HepG2 (cell line): Measurements from ENCODE around the gene VDAC1. TPM values are rescaled to one million over a fixed set of nuclear protein-coding genes. Genes with fewer than 3 reads are reported as not detected.

Source experiments
- ATAC-seq: fragments of 200-7000 bp; cut with Tn5 transposase; 3 replicates; pipeline ENCODE4 v1.9.1; 2020; ENCODE audit warnings: mild to moderate bottlenecking, moderate library complexity
- BruUV-seq: library from RNA; stranded (reverse); fragments of 400-500 nt; replicated peaks from 2 replicates; lab custom pipeline; 2021; lab: Mats Ljungman, UMichigan
- CTCF ChIA-PET: fragments of 300-600 bp; formaldehyde crosslinking; extraction: SDS; loops from one replicate; lab custom pipeline; 2021; ENCODE audit warnings: low total read pairs, inconsistent platforms, low intra/inter-chr PET ratio; lab: Yijun Ruan, JAX
- POLR2A ChIA-PET: fragments of 350-600 bp; sonication (Branson Sonifier 250); formaldehyde crosslinking; loops from one replicate; lab custom pipeline; 2020; ENCODE audit warnings: antibody characterized with exemption, inconsistent platforms; lab: Yijun Ruan, JAX
- DNase-seq: peaks from one replicate; pipeline ENCODE4 v3.0.0-alpha.2; 2015; ENCODE audit warnings: low spot score
- FAIRE-seq: peaks from 3 replicates; lab custom pipeline; 2011; peaks lifted over from hg19 to GRCh38; lab: Jason Lieb, UNC
- H2AFZ ChIP-seq: one replicate; pipeline ENCODE4 v1.6.1; 2011; ENCODE audit warnings: low read length, inconsistent platforms
- H3K27ac ChIP-seq: fragments of 300-600 bp; 3 replicates; pipeline ENCODE4 v1.8.0; 2011; ENCODE audit warnings: mixed run types, mild to moderate bottlenecking, mixed read lengths, low read length, inconsistent platforms; ENCODE audit not compliant: insufficient read depth; ENCODE audit errors: extremely low read length
- H3K27me3 ChIP-seq, 2 experiments: fragments of 200-600 bp in 1 of 2; 2 replicates in 1 of 2; 3 replicates in 1 of 2; pipeline versions ENCODE4 v1.6.0 to v1.8.0; 2011; ENCODE audit warnings: low read length in 2 of 2, mild to moderate bottlenecking in 2 of 2, moderate library complexity in 2 of 2, inconsistent platforms in 1 of 2; ENCODE audit not compliant: insufficient read depth in 2 of 2, control insufficient read depth in 1 of 2
- H3K36me3 ChIP-seq, 2 experiments: fragments of 200-600 bp in 1 of 2; replicated peaks in 1 of 2; 2 replicates in 1 of 2; 3 replicates in 1 of 2; pipeline versions ENCODE4 v1.5.1 to v1.8.0; 2011; ENCODE audit warnings: low read length in 2 of 2, inconsistent platforms in 1 of 2; ENCODE audit not compliant: insufficient read depth in 2 of 2, control insufficient read depth in 1 of 2
- H3K4me1 ChIP-seq: 2 replicates; pipeline ENCODE4 v1.5.1; 2012; ENCODE audit warnings: low read length, inconsistent platforms; ENCODE audit not compliant: insufficient read depth
- H3K4me2 ChIP-seq: 2 replicates; pipeline ENCODE4 v1.6.0; 2011; ENCODE audit warnings: low read depth, low read length, inconsistent platforms
- H3K4me3 ChIP-seq, 3 experiments: fragments of 200-600 bp in 1 of 3; sonication (generic), shearing (Covaris generic) in 1 of 3; replicated peaks in 1 of 3; 2 replicates each; pipeline ENCODE4 v1.5.1; 2011 to 2016; ENCODE audit warnings: low read length in 3 of 3, inconsistent platforms in 2 of 3, low read depth in 2 of 3, mild to moderate bottlenecking in 2 of 3, control low read depth in 1 of 3, mixed read lengths in 1 of 3; ENCODE audit not compliant: insufficient read depth in 1 of 3
- H3K79me2 ChIP-seq: one replicate; pipeline ENCODE4 v1.6.1; 2011; ENCODE audit warnings: low read length, inconsistent platforms; ENCODE audit not compliant: insufficient read depth
- H3K9ac ChIP-seq: 2 replicates; pipeline ENCODE4 v1.6.0; 2011; ENCODE audit warnings: mild to moderate bottlenecking, low read depth, low read length, inconsistent platforms; ENCODE audit not compliant: insufficient read depth
- H3K9me3 ChIP-seq: 2 replicates; pipeline ENCODE4 v1.5.1; 2012; ENCODE audit warnings: mild to moderate bottlenecking, low read length
- H4K20me1 ChIP-seq: 2 replicates; pipeline ENCODE4 v1.6.0; 2011; ENCODE audit warnings: inconsistent platforms, mild to moderate bottlenecking, low read length, moderate library complexity; ENCODE audit not compliant: insufficient read depth
- ATF7 ChIP-seq, 2 experiments: fragments of 450-650 bp in 1 of 2; sonication (generic) in 1 of 2; formaldehyde crosslinking in 1 of 2; IDR thresholded peaks; 2 replicates each; pipeline versions ENCODE4 v1.4.0 to v1.6.1; 2016 to 2020; ENCODE audit warnings: antibody characterized with exemption in 1 of 2, mild to moderate bottlenecking in 1 of 2, missing genetic modification reagents in 1 of 2
- BRF2 ChIP-seq: sonication (generic); formaldehyde crosslinking; IDR thresholded peaks from 2 replicates; pipeline ENCODE4 v1.8.1; 2022; ENCODE audit warnings: mild to moderate bottlenecking, missing genetic modification reagents
- CREB1 ChIP-seq, 2 experiments: fragments of 450-650 bp in 1 of 2; IDR thresholded peaks; 2 replicates each; pipeline ENCODE4 v1.6.1; 2016 to 2017; ENCODE audit warnings: control low read depth in 1 of 2, mild to moderate bottlenecking in 1 of 2, missing compliant biosample characterization in 1 of 2, missing genetic modification characterization in 1 of 2
- GATA4 ChIP-seq: sonication (generic); IDR thresholded peaks from 2 replicates; pipeline ENCODE4 v1.6.1; 2016; ENCODE audit warnings: antibody characterized with exemption, low read depth, borderline replicate concordance
- HOXA7 ChIP-seq: sonication (generic); formaldehyde crosslinking; IDR thresholded peaks from 2 replicates; pipeline ENCODE4 v1.8.1; 2022; ENCODE audit warnings: mild to moderate bottlenecking, missing genetic modification reagents, moderate library complexity
- MAZ ChIP-seq, 2 experiments: sonication (generic) in 1 of 2; formaldehyde crosslinking in 1 of 2; IDR thresholded peaks; 2 replicates each; pipeline versions ENCODE4 v1.5.0 to v1.6.1; 2012 to 2020; ENCODE audit warnings: low read depth in 2 of 2, mild to moderate bottlenecking in 2 of 2, borderline replicate concordance in 1 of 2, improper control_type of control experiment in 1 of 2, low read length in 1 of 2, missing genetic modification reagents in 1 of 2, moderate library complexity in 1 of 2
- MED8 ChIP-seq: sonication (generic); formaldehyde crosslinking; IDR thresholded peaks from 2 replicates; pipeline ENCODE4 v1.8.1; 2023; ENCODE audit warnings: mild to moderate bottlenecking, missing genetic modification reagents; ENCODE audit not compliant: insufficient replicate concordance
- SMAD1 ChIP-seq: sonication (generic); formaldehyde crosslinking; IDR thresholded peaks from 2 replicates; pipeline ENCODE4 v1.4.0; 2020; ENCODE audit warnings: missing genetic modification reagents, low read depth, mild to moderate bottlenecking, borderline replicate concordance
- ZBTB20 ChIP-seq: sonication (generic); formaldehyde crosslinking; IDR thresholded peaks from 2 replicates; pipeline ENCODE4 v1.8.1; 2023; ENCODE audit warnings: missing genetic modification reagents, low read depth, mild to moderate bottlenecking, borderline replicate concordance
- ZBTB21 ChIP-seq: sonication (generic); formaldehyde crosslinking; IDR thresholded peaks from 2 replicates; pipeline ENCODE4 v1.4.0; 2020; ENCODE audit warnings: missing genetic modification reagents
- ZNF337 ChIP-seq: sonication (generic); formaldehyde crosslinking; IDR thresholded peaks from 2 replicates; pipeline ENCODE4 v1.5.1; 2020; ENCODE audit warnings: missing genetic modification reagents, low read depth, mild to moderate bottlenecking, borderline replicate concordance
- ZNF383 ChIP-seq: sonication (generic); formaldehyde crosslinking; IDR thresholded peaks from 2 replicates; pipeline ENCODE4 v1.4.0; 2020; ENCODE audit warnings: missing genetic modification reagents, mild to moderate bottlenecking, borderline replicate concordance
- ZNF503 ChIP-seq: sonication (generic); formaldehyde crosslinking; IDR thresholded peaks from 2 replicates; pipeline ENCODE4 v1.4.0; 2020; ENCODE audit warnings: missing genetic modification reagents
- WGBS: methylation state at CpG from one replicate; pipeline ENCODE4 v1.1.6; 2017; ENCODE audit warnings: low lambda C conversion rate; 5-methylcytosine and 5-hydroxymethylcytosine counted together
- in situ Hi-C: cut with HindIII; loops from 2 replicates; pipeline ENCODE4 v1.10.0; 2017; ENCODE audit warnings: low pct_unique_long_range_greater_than_20kb; ENCODE audit not compliant: extremely low pct_ligation_motif_present
- intact Hi-C: fragments of 100-400 bp; cut with micrococcal nuclease; formaldehyde crosslinking; loops from one replicate; pipeline ENCODE4 v1.10.0; 2022; ENCODE audit not compliant: unreplicated experiment
- polyA plus RNA-seq, 8 experiments: library from polyadenylated mRNA; depleted of rRNA in 3 of 8; stranded (reverse) in 7 of 8; unstranded in 1 of 8; fragments of >200 nt; fragmentation: Illumina TruSeq in 4 of 8; extraction: Trizol in 4 of 8; gene quantifications; 2 replicates each; pipeline versions ENCODE4 v1.2.1 to v1.2.3, GENCODE V29; 2011 to 2016; ENCODE audit warnings: low read depth in 4 of 8, missing spikeins in 1 of 8, mixed read lengths in 1 of 8; ENCODE audit not compliant: insufficient read depth in 1 of 8
- total RNA-seq, 5 experiments: library from RNA; depleted of rRNA; stranded (reverse); fragments of >200 nt; fragmentation: Illumina TruSeq; extraction: Trizol; gene quantifications; 2 replicates each; pipeline ENCODE4 v1.2.3, GENCODE V29; 2016; ENCODE audit warnings: low read depth in 1 of 5

The VDAC1 gene
- total and polyA plus RNA-seq, 2 of the 13 experiments (the other 11 are each of a cell fraction or from before 2014, with no cell fraction given), result 112 to 380 TPM

- in situ Hi-C loops, result no loop called here
- H4K20me1 ChIP-seq, result no peaks in the 10 kb centered on the region
- POLR2A ChIA-PET, result interaction anchor here (0.6 to 1.5 kb wide), 2 partner anchors 9 to 42 kb away, joined by 3 read pairs; no protein-coding TSS in a partner anchor
- no peak for DNase-seq
- WGBS, result 93% methylated on average over 2 of the region's 2 CpGs
- H3K4me2 ChIP-seq, result no peak overlapping the region
- no TSS peak for BruUV-seq
- intact Hi-C loops, result no loop called here
- H3K9ac ChIP-seq, result no peak overlapping the region
- TF ChIP-seq CREB1 (IDR thresholded peaks at IDR 0.05), result 0 out of 2 replicates have a peak, but pooled peaks have one; percentile 12
- no peak for TF ChIP-seq CREB1 (CRISPR knock-in tag; IDR thresholded peaks at IDR 0.05)
- TF ChIP-seq ZBTB20, result no peak
- no peak for TF ChIP-seq ZNF337 (CRISPR knock-in tag)
- TF ChIP-seq ATF7 (IDR thresholded peaks at IDR 0.05), result peak; percentile 83
- TF ChIP-seq ATF7 (CRISPR knock-in tag; IDR thresholded peaks at IDR 0.05), result no peak
- H3K36me3 ChIP-seq, result peaks cover 0 to 17% of the 10 kb centered on the region in 2 experiments; a peak in 2 of 5 replicates
- H3K4me1 ChIP-seq, result peaks cover 37% of the 10 kb centered on the region
- FAIRE-seq, result no peak
- no peak overlapping the region for H3K27ac ChIP-seq
- H3K79me2 ChIP-seq, result peaks cover 62% of the 10 kb centered on the region
- H3K4me3 ChIP-seq, result no peak overlapping the region
- no peaks in the 10 kb centered on the region; a peak in 1 of 5 replicates for H3K27me3 ChIP-seq
- no peak for ATAC-seq
- no peaks in the 10 kb centered on the region for H3K9me3 ChIP-seq
- CTCF ChIA-PET, result no interaction called here
- no peak overlapping the region for H2AFZ ChIP-seq
Observed at GRCh38 chr5:133962801-133963476, 41.8 kb downstream of the VDAC1 start.

GRCh38 chr5:133962131-133962530 is 42.6 kb downstream of the VDAC1 start:
- in situ Hi-C loops (no loop called here), intact Hi-C loops (no loop called here)
- no TSS peak for BruUV-seq
- Histone ChIP-seq H3K36me3 (peaks cover 0 to 24% of the 10 kb centered on the region in 2 experiments; a peak in 3 of 5 replicates), H4K20me1 (no peaks in the 10 kb centered on the region), H3K9ac (no peak overlapping the region), H2AFZ (no peak overlapping the region), H3K27ac (no peak overlapping the region), H3K4me1 (peaks cover 31% of the 10 kb centered on the region), H3K4me3 (no peak overlapping the region), H3K27me3 (no peaks in the 10 kb centered on the region), H3K9me3 (no peaks in the 10 kb centered on the region), H3K4me2 (no peak overlapping the region), H3K79me2 (peaks cover 54% of the 10 kb centered on the region)
- CTCF ChIA-PET, result no interaction called here
- ATAC-seq, result no peak
- no peak for FAIRE-seq
- whole genome bisulfite sequencing, result 94% methylated on average over 2 of the region's 2 CpGs
- POLR2A ChIA-PET, result interaction anchor here (1.5 kb wide), 1 partner anchor 43 kb away, joined by 3 read pairs; no protein-coding TSS in a partner anchor
- DNase-seq, result no peak
- TF ChIP-seq GATA4, result no peak
- no peak for TF ChIP-seq SMAD1 (CRISPR knock-in tag)
- TF ChIP-seq MED8 (CRISPR knock-in tag), result no peak
- no peak for TF ChIP-seq MAZ (IDR thresholded peaks at IDR 0.05; ENCODE audit: borderline replicate concordance, low read depth, low read length)
- no peak for TF ChIP-seq MAZ (CRISPR knock-in tag; IDR thresholded peaks at IDR 0.05; ENCODE audit: low read depth)
- TF ChIP-seq ZNF503, result no peak
- no peak for TF ChIP-seq ZNF383 (CRISPR knock-in tag)
- TF ChIP-seq BRF2 (CRISPR knock-in tag), result no peak
- no peak for TF ChIP-seq HOXA7 (CRISPR knock-in tag)
- TF ChIP-seq ZBTB21 (CRISPR knock-in tag), result no peak
